Activated CD4-positive, alpha-beta memory T cell treated with anti-CD3 and anti-CD28 coated beads for 36 hours (primary cell): ENCODE results near the gene MPND. TPM values are rescaled to one million over a fixed set of nuclear protein-coding genes. Genes with fewer than 3 reads are reported as not detected.

Experiments
- CTCF ChIA-PET: fragments of 350-600 bp; sonication (Branson Sonifier 250); formaldehyde crosslinking; loops from one replicate; lab custom pipeline; 2021; ENCODE audit warnings: antibody characterized with exemption, inconsistent platforms; lab: Charles Lee
- POLR2A ChIA-PET: fragments of 350-600 bp; sonication (Branson Sonifier 250); formaldehyde crosslinking; loops from one replicate; lab custom pipeline; 2021; ENCODE audit warnings: antibody characterized with exemption; lab: Charles Lee
- DNase-seq: peaks from one replicate; pipeline ENCODE4 v3.0.0-alpha.2; 2020
- H3K27ac Mint-ChIP-seq: one replicate; pipeline ENCODE4 v1.8.0; 2021; ENCODE audit warnings: mixed read lengths
- H3K27me3 Mint-ChIP-seq: one replicate; pipeline ENCODE4 v1.8.0; 2021; ENCODE audit warnings: mixed read lengths
- H3K36me3 Mint-ChIP-seq: one replicate; pipeline ENCODE4 v1.8.0; 2021; ENCODE audit warnings: mixed read lengths
- H3K4me1 Mint-ChIP-seq: one replicate; pipeline ENCODE4 v1.8.0; 2021; ENCODE audit warnings: low read depth, mixed read lengths
- H3K4me3 Mint-ChIP-seq: one replicate; pipeline ENCODE4 v1.8.0; 2021; ENCODE audit warnings: mild to moderate bottlenecking, mixed read lengths
- H3K9me3 Mint-ChIP-seq: one replicate; pipeline ENCODE4 v1.8.0; 2021; ENCODE audit warnings: mixed read lengths
- intact Hi-C: fragments of 100-400 bp; cut with micrococcal nuclease; formaldehyde crosslinking; loops from one replicate; pipeline ENCODE4 v1.15.1; 2023
- total RNA-seq, 2 experiments: library from RNA; stranded (reverse); gene quantifications; one replicate each; pipeline ENCODE4 v1.2.3, GENCODE V29; 2021

The MPND gene
- total RNA-seq, 2 experiments from 2014 or later, result 19.6 to 22.6 TPM

DNA sequence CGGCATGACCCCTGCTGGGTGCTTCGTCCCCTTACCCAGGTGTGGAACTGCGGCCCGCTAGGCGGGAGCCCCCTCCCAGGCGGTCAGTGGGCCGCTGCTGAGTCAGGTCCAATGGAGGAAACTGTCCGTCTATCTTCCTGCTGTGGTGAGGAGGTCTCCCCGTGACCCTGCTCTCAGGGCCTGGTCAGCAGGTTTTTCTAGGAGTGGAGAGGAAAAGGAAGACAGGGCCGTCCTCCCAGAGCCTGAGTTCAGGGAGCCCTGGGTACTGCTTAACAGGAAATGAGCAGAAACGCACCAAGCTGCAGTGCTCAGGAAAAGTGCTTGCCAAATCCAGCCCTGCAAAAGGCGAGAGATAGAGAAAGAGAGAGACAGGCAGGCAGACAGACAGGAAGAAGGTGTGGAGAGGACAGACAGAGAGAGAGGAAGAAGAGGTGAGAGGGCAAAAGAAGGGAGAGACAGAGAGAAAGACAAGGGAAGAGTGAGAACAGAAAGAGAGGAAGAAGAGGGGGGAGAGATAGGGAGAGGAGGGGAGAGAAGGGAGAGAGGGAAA, 46.7 kb downstream of the MPND start:
- POLR2A ChIA-PET, result no interaction called here
- intact Hi-C loops, result no loop called here
- no peaks in the 10 kb centered on the region for H3K9me3 Mint-ChIP-seq
- CTCF ChIA-PET, result interaction anchor here (1.1 to 1.9 kb wide), 2 partner anchors 10 to 20 kb away, joined by 3 to 8 read pairs; partner anchors contain the start of gene SH3GL1
- H3K4me3 Mint-ChIP-seq, result no peak overlapping the region
- H3K27ac Mint-ChIP-seq, result peak overlapping the region; percentile 64
- H3K27me3 Mint-ChIP-seq, result no peaks in the 10 kb centered on the region
- peaks cover 7% of the 10 kb centered on the region for H3K36me3 Mint-ChIP-seq
- DNase-seq, result no peak
- H3K4me1 Mint-ChIP-seq, result peaks cover 45% of the 10 kb centered on the region

DNA sequence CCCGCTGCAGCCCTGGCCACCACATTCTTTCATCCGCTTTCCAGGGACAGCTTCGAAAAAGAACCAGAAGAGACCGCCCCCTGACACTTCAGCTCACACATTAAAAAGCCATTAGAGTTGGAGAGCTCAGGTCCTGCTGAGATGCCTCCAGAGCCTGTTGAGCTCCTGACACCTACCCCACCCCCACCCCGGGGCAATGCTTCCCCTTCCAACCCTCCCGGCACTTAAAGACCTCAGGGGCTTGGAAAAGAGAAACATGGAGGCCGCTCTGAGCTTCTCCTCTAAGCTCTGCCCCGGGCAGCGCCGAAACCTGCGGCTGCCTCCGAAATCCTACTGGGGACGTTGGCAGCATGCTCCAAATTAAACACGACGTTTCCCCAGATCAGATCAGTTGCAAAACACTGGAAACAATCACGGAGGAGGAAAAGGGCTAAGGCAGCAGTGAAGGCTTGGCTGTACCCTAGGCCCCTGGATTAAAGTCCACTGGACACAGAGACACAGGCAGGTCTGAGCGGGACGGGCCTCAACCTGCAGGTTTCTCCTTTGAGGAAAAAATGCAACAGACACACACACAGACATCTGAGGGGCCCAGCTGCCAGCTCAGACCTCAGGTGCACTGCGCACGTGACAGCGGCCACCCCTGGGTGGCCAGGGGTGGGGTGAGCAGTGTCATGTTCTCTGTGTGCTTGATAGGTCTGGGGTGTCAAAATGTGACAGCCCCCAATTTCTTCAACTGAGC, 47.4 kb downstream of the MPND start:
- H3K4me1 Mint-ChIP-seq, result peaks cover 50% of the 10 kb centered on the region
- ChIA-PET POLR2A (no interaction called here), CTCF (interaction anchor here (1.1 to 1.9 kb wide), 2 partner anchors 10 to 21 kb away, joined by 3 to 8 read pairs; partner anchors contain the start of gene SH3GL1)
- DNase-seq, result no peak
- no peaks in the 10 kb centered on the region for H3K27me3 Mint-ChIP-seq
- no peaks in the 10 kb centered on the region for H3K9me3 Mint-ChIP-seq
- peaks cover 7% of the 10 kb centered on the region for H3K36me3 Mint-ChIP-seq
- no peak overlapping the region for H3K4me3 Mint-ChIP-seq
- intact Hi-C loops, result no loop called here
- no peak overlapping the region for H3K27ac Mint-ChIP-seq

DNA sequence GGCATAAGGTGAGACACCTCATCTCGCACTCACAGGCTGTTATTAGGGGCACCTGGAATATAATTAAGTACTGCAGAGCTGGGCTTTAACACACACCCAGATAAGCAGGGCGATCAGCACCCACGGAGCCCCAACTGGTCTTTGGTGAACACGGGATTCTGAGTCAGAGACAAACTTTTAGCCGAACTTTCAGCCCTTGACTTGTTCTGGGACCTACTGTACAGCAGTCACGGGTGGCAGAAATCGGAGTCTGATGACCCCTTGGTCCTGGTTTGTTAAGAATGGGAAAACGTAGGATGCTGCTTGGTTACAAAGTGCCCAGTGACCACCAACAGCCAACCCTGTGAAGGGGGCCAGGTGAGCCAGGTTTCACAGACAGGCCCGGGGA, 47.9 kb downstream of the MPND start:
- Mint-ChIP-seq H3K4me3 (no peak overlapping the region), H3K4me1 (peaks cover 53% of the 10 kb centered on the region), H3K27me3 (no peaks in the 10 kb centered on the region), H3K36me3 (peaks cover 10% of the 10 kb centered on the region), H3K27ac (no peak overlapping the region), H3K9me3 (no peaks in the 10 kb centered on the region)
- ChIA-PET POLR2A (no interaction called here), CTCF (interaction anchor here (1.0 to 1.9 kb wide), 3 partner anchors 9 to 21 kb away, joined by 3 to 8 read pairs (median 3); partner anchors contain the start of gene SH3GL1)
- DNase-seq, result no peak
- intact Hi-C loops, result no loop called here

DNA sequence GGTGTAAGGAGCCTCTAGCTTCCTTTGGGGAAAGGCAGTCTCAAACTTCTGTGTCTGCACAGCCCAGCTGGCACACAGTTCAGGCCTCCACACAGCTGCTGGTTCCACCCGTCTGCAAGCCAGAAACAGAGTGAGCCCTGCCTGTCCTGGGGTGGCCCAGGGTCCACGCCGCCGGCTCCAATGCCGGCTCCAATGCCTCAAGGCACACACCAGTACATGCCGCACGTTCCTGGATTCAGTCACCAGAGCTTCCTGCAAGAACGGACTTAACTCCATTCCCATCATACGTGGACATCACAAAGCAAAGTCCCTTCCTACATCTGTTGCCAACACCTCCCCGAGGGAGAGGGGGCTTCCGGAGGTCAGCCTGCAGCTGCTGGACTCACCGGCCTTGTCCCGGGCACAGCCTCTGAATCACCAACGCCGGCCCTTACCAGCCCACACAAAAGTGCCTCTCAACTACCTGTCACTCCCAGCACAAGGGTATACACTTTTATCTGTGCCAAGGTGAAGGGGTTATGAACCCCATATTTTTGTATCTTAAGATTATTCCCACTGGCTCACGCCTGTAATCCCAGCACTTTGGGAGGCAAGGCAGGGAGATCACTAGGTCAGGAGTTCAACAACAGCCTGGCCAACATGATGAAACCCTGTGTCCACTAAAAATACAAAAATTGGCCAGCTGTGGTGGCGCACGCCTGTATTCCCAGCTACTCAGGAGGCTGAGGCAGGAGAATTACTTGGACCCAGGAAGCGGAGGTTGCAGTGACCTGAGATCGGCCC, 48.5 kb downstream of the MPND start:
- Mint-ChIP-seq H3K36me3 (peaks cover 16% of the 10 kb centered on the region), H3K27ac (no peak overlapping the region), H3K4me3 (no peak overlapping the region), H3K9me3 (no peaks in the 10 kb centered on the region), H3K27me3 (no peaks in the 10 kb centered on the region), H3K4me1 (peaks cover 58% of the 10 kb centered on the region)
- POLR2A ChIA-PET, result no interaction called here
- CTCF ChIA-PET, result interaction anchor here (1.0 to 1.9 kb wide), 2 partner anchors 9 to 22 kb away, joined by 3 to 8 read pairs; partner anchors contain the start of gene SH3GL1
- intact Hi-C loops, result no loop called here
- DNase-seq, result no peak

DNA sequence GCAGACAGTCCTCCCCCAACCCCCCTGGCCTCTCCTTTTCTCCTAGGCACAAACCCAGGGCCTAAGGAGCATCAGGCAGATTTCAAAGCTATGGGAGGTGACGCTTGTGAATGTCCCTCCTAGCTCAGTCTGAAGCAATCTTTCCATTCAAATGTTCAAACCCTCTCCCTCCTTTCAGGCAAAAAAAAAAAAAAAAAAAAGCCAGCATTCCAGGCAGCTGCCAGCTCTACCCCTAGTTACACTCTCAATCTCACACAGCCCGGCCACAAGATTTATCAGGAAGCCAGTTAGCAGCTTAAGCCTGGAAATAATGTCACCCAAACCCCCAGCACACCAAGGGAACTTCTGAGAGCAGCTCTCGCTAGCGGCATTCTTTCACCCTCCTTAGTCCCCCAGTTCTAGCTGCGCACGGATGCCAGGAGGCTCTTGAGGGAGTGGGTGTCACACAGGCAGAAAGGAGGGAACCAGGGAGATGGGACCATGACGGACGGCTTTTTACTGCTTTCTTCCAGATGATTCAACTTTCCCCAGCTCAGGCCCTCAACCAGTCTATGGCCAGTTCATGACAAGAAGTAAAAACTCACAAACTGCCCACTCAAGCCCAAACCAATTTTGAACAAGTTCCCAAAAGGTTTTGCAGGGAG, 50.7 kb downstream of the MPND start:
- Mint-ChIP-seq H3K36me3 (peaks cover 20% of the 10 kb centered on the region), H3K27ac (peak overlapping the region; percentile 15), H3K4me1 (peaks cover 67% of the 10 kb centered on the region), H3K4me3 (no peak overlapping the region), H3K9me3 (no peaks in the 10 kb centered on the region), H3K27me3 (no peaks in the 10 kb centered on the region)
- CTCF ChIA-PET, result interaction anchor here (0.6 to 5.6 kb wide), 6 partner anchors 11 to 131 kb away, joined by 3 to 24 read pairs (median 4); partner anchors contain the start of gene MPND
- no peak for DNase-seq
- intact Hi-C loops, result no loop called here
- POLR2A ChIA-PET, result no interaction called here

DNA sequence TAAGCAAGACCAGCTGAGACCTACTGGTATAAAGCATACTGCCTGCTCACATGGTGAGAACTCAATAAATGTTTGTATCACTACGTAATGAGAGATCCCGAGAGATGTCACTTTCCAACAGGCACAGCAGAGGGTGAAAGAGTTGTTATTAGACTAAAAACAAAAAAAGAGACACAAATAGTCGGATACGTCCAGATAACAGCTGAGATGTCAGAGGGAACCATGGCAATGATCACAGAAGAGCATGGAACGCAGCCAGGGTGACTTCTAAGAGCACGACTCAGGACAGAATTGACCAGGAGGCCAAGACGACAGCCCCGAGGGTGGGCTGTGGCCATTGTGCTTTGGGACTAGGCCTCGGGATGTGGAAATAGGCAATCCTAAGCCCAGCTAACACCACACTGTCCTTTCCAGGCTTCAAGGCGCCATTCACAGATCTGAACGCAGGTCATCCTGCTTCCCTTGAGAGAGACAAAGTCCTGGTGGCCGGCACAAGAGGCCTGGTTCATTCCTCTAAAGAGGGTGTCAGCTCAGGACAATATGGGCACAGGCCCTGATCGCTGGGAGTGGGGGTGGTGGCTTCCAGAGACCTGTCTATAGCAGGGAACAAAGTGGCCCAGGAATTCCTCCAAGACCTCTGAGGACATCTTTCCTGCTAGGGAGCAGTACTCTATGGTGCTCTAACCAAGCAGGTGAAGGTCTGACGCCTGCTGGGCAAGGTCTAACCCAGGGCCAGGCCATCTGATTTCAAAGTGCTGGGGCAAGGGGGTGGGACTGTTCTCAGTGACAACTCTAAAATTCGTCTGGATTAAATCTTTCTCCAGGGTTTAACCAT, 53.8 kb downstream of the MPND start:
- no peak for DNase-seq
- peaks cover 20% of the 10 kb centered on the region for H3K36me3 Mint-ChIP-seq
- POLR2A ChIA-PET, result no interaction called here
- no peak overlapping the region for H3K27ac Mint-ChIP-seq
- intact Hi-C loops, result no loop called here
- H3K4me3 Mint-ChIP-seq, result no peak overlapping the region
- H3K27me3 Mint-ChIP-seq, result no peaks in the 10 kb centered on the region
- H3K4me1 Mint-ChIP-seq, result peaks cover 62% of the 10 kb centered on the region
- H3K9me3 Mint-ChIP-seq, result no peaks in the 10 kb centered on the region
- CTCF ChIA-PET, result interaction anchor here (1.8 to 5.6 kb wide), 2 partner anchors 27 to 130 kb away, joined by 4 to 24 read pairs; no protein-coding TSS in a partner anchor

DNA sequence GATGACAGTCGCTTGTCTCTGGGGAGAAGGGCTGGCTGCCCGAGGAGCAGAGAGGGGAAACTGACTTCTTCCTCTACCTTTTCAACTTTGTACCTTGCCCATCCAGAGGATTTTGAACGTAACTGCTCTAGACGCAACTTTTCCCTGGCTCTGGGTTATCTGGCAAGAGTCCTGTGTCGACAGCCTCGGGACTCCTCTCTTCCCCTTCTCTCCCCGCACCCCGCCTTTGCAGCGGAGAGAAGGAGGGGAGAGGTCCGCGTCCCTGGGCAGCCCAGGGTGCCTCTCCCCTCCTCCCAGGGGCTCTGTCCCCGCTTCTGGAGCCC, 56.4 kb downstream of the MPND start:
- no peaks in the 10 kb centered on the region for H3K9me3 Mint-ChIP-seq
- peaks cover 63% of the 10 kb centered on the region for H3K4me1 Mint-ChIP-seq
- H3K27ac Mint-ChIP-seq, result peak overlapping the region; percentile 79
- no peaks in the 10 kb centered on the region for H3K27me3 Mint-ChIP-seq
- ChIA-PET POLR2A (interaction anchor here (0.6 to 3.1 kb wide), 5 partner anchors 21 to 441 kb away, joined by 3 to 23 read pairs (median 4); partner anchors contain the start of gene EEF2), CTCF (interaction anchor here (0.6 to 3.2 kb wide), 20 partner anchors 9 to 153 kb away, joined by 3 to 52 read pairs (median 6); partner anchors contain the start of genes HDGFL2, MPND, STAP2 and YJU2)
- DNase-seq, result no peak
- H3K36me3 Mint-ChIP-seq, result peaks cover 27% of the 10 kb centered on the region
- intact Hi-C loops, result loop anchor here (1.0 to 5.0 kb wide), 7 partner anchors 19 to 637 kb away; partner anchors contain the start of genes DPP9, MRPL54, UBXN6 and ZBTB7A
- peak overlapping the region; percentile 82 for H3K4me3 Mint-ChIP-seq

DNA sequence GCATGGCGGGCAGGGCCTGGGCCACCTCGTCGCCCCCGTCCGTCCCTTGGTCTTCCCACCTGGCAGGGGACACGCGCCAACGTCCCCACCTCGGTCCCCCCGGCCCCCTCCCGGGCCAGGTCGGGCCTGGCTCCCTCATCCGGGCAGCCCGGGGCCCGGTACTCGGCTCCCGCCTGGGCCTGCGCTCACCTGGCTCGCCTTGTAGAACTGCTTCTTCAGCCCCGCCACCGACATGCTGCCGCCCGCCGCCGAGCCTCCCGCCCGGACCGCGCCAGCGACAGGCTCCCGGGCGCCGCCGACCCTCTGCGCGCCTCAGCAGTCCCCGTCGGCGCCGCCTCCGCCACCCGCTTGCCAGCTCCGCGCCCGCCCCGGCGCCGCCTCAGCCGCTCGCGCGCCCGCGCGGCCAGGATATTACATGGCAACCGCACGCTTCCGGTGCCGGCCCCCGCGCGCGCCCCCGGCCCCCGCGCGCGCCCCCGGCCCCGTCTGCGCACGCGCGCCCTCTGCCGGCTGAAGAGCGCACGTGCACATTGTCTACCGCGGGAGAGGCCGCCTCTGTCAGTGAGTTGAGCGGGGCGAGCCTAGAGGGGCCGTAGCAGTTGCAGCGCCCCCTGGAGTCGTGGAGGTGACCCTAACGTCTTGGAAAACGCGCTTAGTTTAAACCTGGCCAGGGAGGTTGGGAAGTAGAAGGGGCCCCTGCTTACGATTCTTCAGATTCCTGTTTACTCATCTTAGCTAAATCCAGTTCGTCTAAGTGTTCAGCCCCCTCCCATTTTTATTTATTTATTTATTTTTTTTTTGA, 57.0 kb downstream of the MPND start, which contains the start of gene SH3GL1:
TSS of gene SH3GL1 (minus strand) at position 413 of the 802 bp plus-strand sequence. CDS start at position 234, 179 bp downstream.
- Mint-ChIP-seq H3K27ac (peak within 1 kb of the TSS; percentile 86), H3K36me3 (peaks cover 26% of the 10 kb centered on the region), H3K27me3 (no peaks in the 10 kb centered on the region), H3K4me3 (peak within 1 kb of the TSS; percentile 82), H3K9me3 (no peaks in the 10 kb centered on the region), H3K4me1 (peaks cover 60% of the 10 kb centered on the region)
- ChIA-PET CTCF (interaction anchor here (0.6 to 3.2 kb wide), 20 partner anchors 9 to 153 kb away, joined by 3 to 52 read pairs (median 6); partner anchors contain the start of genes HDGFL2, MPND, STAP2 and YJU2), POLR2A (interaction anchor here (0.6 to 3.1 kb wide), 6 partner anchors 14 to 442 kb away, joined by 3 to 23 read pairs (median 4); partner anchors contain the start of gene EEF2)
- intact Hi-C loops, result loop anchor here (1.0 to 5.0 kb wide), 6 partner anchors 20 to 638 kb away; partner anchors contain the start of genes DPP9, MRPL54, UBXN6 and ZBTB7A
- DNase-seq, result peak; percentile 94

DNA sequence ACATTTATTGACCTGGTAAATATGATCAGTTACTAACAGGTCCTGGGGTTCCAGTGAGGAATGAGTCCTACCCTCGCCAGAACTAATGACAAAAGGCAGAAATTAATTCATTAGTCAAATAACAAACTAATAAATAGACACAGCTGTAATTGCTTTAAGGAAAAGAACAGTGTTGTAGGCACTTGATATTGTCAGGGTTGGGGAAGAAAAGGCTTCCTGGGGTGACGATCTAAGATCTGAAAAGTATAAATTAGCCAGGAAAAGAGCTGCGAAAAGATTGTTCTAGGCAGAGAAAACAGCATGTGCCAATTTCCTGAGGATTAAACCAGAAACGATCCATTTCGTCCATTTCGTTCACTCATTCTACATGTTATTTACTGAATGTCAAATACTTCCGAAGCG, 58.4 kb downstream of the MPND start:
- ChIA-PET POLR2A (interaction anchor here (0.8 to 3.1 kb wide), 5 partner anchors 22 to 155 kb away, joined by 4 to 23 read pairs (median 5); partner anchors contain the start of genes MPND and YJU2), CTCF (interaction anchor here (0.6 to 3.2 kb wide), 11 partner anchors 23 to 414 kb away, joined by 3 to 52 read pairs (median 9); partner anchors contain the start of genes FEM1A and MPND)
- no peaks in the 10 kb centered on the region for H3K9me3 Mint-ChIP-seq
- H3K27ac Mint-ChIP-seq, result peak overlapping the region; percentile 86
- intact Hi-C loops, result loop anchor here (1.0 to 5.0 kb wide), 7 partner anchors 59 to 639 kb away; partner anchors contain the start of genes DPP9, MRPL54, YJU2 and ZBTB7A
- H3K4me3 Mint-ChIP-seq, result peak overlapping the region; percentile 73
- peaks cover 26% of the 10 kb centered on the region for H3K36me3 Mint-ChIP-seq
- no peaks in the 10 kb centered on the region for H3K27me3 Mint-ChIP-seq
- DNase-seq, result no peak
- peaks cover 58% of the 10 kb centered on the region for H3K4me1 Mint-ChIP-seq
